ENCODE data around the gene HTR3C.

- no peak for TF ChIP-seq CTCF (conservative IDR thresholded peaks at IDR 0.05; ENCODE audit: low read length)
- no peak for TF ChIP-seq EZH2phosphoT487 (IDR thresholded peaks at IDR 0.05; ENCODE audit: borderline replicate concordance)
Measured at GRCh38 chr3:184092199-184092598, 39.4 kb downstream of the HTR3C start.
